PFSK-1 (cell line): ENCODE results near the gene SERGEF.

ENCODE experiments used
- FOXP2 ChIP-seq: optimal IDR thresholded peaks from 2 replicates; pipeline ENCODE3; 2011; ENCODE audit warnings: borderline replicate concordance, control low read depth, inconsistent platforms; ENCODE audit not compliant: insufficient read depth; ENCODE audit errors: extremely low read length, extremely low read depth
- POLR2AphosphoS5 ChIP-seq: IDR thresholded peaks from 2 replicates; pipeline ENCODE4 v1.6.1; 2012; ENCODE audit warnings: low read depth, mild to moderate bottlenecking, control low read depth, low read length, moderate library complexity
- SIN3A ChIP-seq: IDR thresholded peaks from 2 replicates; pipeline ENCODE4 v1.6.1; 2012; ENCODE audit warnings: mild to moderate bottlenecking, low read length, moderate library complexity, borderline replicate concordance; ENCODE audit not compliant: insufficient read depth
- TAF1 ChIP-seq: IDR thresholded peaks from 2 replicates; pipeline ENCODE4 v1.6.1; 2012; ENCODE audit warnings: low read length, control low read depth, borderline replicate concordance; ENCODE audit not compliant: insufficient read depth
- TF ChIP-seq, protein P1 (sequence below), 2 experiments: IDR thresholded peaks; 2 replicates each; pipeline versions ENCODE4 v1.6.1 to v1.8.0; 2011 to 2012; ENCODE audit warnings: low read depth in 2 of 2, low read length in 2 of 2, control low read depth in 1 of 2, inconsistent platforms in 1 of 2, mild to moderate bottlenecking in 1 of 2, moderate library complexity in 1 of 2; ENCODE audit not compliant: insufficient read depth in 1 of 2

The SERGEF gene

DNA sequence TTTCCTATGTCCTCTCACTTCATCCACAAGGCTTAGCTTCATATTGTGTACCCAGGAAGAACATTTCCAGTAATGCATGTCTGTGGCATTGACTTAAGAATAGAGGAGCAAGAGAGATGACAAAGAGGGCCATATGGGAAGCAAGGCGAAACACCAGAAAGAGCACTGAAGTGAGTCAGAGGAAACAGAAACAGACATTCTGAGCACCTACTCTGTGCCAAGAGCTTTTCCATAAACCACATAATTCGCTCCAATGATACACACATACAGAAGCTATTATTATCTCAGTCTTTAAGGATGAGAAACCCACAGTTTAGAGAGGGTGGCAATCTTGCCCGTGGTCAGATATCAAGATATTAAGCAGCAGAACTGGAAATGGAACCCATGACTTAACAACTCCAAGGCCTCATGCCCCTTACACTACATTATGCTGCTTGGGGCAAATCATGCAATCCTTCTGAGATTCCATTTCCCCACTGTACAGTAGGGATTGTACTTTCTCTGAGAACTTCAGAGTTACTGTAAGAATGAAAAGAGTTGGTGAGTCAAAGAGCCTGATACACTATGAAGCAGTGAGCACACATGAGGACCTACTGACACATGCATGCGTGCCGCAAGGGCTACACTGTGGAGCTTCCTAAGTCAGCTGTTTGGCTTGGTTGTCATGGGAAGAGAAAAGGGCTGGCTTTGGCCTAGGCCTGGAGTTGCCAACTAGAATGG is 151.7 kb downstream of the SERGEF start:
- TF ChIP-seq POLR2AphosphoS5 = no peak
- TF ChIP-seq, protein P1, sequence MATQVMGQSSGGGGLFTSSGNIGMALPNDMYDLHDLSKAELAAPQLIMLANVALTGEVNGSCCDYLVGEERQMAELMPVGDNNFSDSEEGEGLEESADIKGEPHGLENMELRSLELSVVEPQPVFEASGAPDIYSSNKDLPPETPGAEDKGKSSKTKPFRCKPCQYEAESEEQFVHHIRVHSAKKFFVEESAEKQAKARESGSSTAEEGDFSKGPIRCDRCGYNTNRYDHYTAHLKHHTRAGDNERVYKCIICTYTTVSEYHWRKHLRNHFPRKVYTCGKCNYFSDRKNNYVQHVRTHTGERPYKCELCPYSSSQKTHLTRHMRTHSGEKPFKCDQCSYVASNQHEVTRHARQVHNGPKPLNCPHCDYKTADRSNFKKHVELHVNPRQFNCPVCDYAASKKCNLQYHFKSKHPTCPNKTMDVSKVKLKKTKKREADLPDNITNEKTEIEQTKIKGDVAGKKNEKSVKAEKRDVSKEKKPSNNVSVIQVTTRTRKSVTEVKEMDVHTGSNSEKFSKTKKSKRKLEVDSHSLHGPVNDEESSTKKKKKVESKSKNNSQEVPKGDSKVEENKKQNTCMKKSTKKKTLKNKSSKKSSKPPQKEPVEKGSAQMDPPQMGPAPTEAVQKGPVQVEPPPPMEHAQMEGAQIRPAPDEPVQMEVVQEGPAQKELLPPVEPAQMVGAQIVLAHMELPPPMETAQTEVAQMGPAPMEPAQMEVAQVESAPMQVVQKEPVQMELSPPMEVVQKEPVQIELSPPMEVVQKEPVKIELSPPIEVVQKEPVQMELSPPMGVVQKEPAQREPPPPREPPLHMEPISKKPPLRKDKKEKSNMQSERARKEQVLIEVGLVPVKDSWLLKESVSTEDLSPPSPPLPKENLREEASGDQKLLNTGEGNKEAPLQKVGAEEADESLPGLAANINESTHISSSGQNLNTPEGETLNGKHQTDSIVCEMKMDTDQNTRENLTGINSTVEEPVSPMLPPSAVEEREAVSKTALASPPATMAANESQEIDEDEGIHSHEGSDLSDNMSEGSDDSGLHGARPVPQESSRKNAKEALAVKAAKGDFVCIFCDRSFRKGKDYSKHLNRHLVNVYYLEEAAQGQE (IDR thresholded peaks at IDR 0.05; ENCODE audit: insufficient read depth in 1 of 2, low read depth in 2 of 2, low read length in 2 of 2) = no peak
- TF ChIP-seq TAF1 = no peak
- no peak for TF ChIP-seq FOXP2
- no peak for TF ChIP-seq SIN3A

DNA sequence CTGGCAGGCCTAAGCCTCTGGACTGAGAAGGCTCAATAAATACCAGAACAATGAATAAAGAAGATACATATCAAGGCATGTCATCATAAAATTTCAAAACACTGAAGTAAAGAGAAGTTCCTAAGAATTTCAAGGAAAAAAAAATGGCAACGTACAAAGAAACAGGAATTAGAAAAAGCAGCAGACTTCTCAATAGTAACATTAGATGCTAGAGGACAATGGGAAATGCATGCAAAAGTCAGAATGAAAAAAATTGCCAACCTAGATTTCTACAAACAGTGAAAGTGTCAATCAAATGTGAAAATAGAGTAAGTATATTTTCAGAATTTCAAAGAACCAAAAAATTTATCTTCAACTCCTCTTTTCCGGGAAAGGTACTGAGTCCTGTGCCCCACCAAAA is 153.3 kb downstream of the SERGEF start:
- no peak for TF ChIP-seq TAF1
- no peak for TF ChIP-seq FOXP2
- no peak for TF ChIP-seq POLR2AphosphoS5
- TF ChIP-seq SIN3A = no peak
- TF ChIP-seq, protein P1 (IDR thresholded peaks at IDR 0.05; ENCODE audit: insufficient read depth in 1 of 2, low read depth in 2 of 2, low read length in 2 of 2) = no peak

DNA sequence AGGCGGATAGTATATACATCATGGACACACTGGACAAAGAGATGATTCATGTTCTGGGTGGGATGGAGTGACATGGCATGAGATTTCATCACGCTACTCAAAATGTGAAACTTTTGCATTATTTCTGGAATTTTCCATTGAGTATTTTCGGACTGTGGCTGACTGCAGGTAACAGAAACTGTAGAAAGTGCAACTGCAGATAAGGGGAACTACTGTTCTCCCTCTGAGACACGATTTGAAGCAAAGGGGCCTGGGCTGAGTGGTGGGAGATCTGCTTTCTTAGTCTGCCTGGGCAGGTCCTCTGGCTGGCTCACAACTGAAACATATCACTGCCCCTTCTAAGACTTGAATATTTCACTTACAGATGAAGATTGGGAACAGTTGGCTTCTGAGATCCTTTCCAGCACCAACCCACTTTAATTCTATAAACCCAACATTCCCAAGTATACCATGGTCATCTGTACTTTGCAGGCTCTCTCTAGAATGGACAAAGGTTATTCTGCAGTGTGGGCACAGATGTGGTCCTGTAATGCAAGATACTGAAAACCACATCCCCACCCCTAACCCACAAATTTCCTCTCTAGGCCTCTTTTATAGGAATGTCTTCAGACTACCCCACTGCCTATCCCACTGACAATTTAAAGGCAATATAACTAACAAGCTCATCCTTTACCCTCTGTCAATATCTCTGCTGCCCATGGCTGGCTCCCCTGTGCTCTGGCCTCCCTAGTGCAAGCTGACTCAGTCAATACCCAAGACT is 157.1 kb downstream of the SERGEF start:
- TF ChIP-seq POLR2AphosphoS5 = no peak
- TF ChIP-seq, protein P1 (IDR thresholded peaks at IDR 0.05; ENCODE audit: insufficient read depth in 1 of 2, low read depth in 2 of 2, low read length in 2 of 2) = no peak

DNA sequence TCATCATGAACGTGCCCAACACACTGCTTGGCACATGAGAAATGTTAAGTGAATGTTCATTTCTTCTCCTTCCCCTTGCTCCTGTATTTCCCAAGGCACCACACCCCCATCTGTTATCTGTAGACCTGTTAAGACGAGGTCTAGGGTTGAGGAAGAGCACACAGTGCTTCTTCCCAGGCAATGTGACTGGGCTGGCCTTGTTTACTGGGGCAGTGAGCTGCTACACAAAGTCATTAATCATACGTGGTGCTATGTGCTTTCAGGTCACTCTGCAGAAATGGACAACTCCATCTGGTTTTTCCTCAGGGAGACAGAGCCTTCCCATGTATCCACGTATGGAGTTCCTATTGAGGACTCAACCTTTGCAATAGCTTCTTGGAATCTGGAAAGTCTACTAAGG is 159.6 kb downstream of the SERGEF start:
- TF ChIP-seq, protein P1 (IDR thresholded peaks at IDR 0.05; ENCODE audit: insufficient read depth in 1 of 2, low read depth in 2 of 2, low read length in 2 of 2) = no peak
- TF ChIP-seq POLR2AphosphoS5 (no peak), SIN3A (no peak), FOXP2 (no peak), TAF1 (no peak)

DNA sequence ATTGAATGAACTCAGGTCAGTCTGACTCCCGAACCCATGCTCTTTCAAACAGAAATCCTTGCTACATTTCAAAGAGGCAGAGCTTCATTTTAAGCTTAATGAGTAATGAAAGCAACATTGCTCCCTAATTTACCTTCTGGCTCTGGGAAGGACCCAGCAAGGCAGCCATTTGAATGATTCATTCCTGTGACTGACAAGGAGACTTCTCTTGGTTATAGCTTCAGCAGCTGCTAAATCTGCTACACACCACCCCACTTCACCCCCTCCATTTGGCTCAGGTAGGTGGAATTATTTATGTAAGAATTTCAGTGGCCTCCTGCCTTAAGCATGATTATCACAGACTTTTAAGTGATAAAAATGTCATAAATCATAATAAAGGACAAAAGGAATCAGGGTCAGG is 160.6 kb downstream of the SERGEF start:
- TF ChIP-seq SIN3A (no peak), FOXP2 (no peak), POLR2AphosphoS5 (no peak), TAF1 (no peak)
- TF ChIP-seq, protein P1 (IDR thresholded peaks at IDR 0.05; ENCODE audit: insufficient read depth in 1 of 2, low read depth in 2 of 2, low read length in 2 of 2) = no peak
